BE2C (cell line): Measurements from ENCODE around the gene TENM4.

Experiments used
- DNase-seq: peaks from one replicate; pipeline ENCODE4 v3.0.0-alpha.2; 2020
- H3K27me3 ChIP-seq: fragments of 250-450 bp; sonication (Bioruptor Pico); 2 replicates; pipeline ENCODE4 v1.5.1; 2020; ENCODE audit warnings: mild to moderate bottlenecking
- H3K36me3 ChIP-seq: fragments of 250-450 bp; sonication (Bioruptor Pico); 2 replicates; pipeline ENCODE4 v1.5.1; 2020; ENCODE audit warnings: mild to moderate bottlenecking
- H3K4me1 ChIP-seq: fragments of 250-450 bp; sonication (Bioruptor Pico); 2 replicates; pipeline ENCODE4 v1.5.1; 2020
- H3K4me3 ChIP-seq: 2 replicates; pipeline ENCODE4 v1.5.1; 2011; ENCODE audit warnings: low read depth, low read length
- H3K9me3 ChIP-seq: fragments of 250-450 bp; sonication (Bioruptor Pico); 2 replicates; pipeline ENCODE4 v1.5.1; 2020
- CTCF ChIP-seq: IDR thresholded peaks from 2 replicates; pipeline ENCODE4 v1.5.1; 2012; ENCODE audit warnings: mild to moderate bottlenecking, low read depth, low read length

Gene TENM4

GRCh38 chr11:79071190-79071589 lies 369.6 kb downstream of the TENM4 start:
- Histone ChIP-seq H3K9me3 (no peaks in the 10 kb centered on the region), H3K4me1 (peaks cover 20% of the 10 kb centered on the region), H3K27me3 (no peaks in the 10 kb centered on the region), H3K36me3 (no peaks in the 10 kb centered on the region), H3K4me3 (no peak overlapping the region)
- DNase-seq: no peak
- TF ChIP-seq CTCF: no peak

GRCh38 chr11:79070518-79070917 lies 370.3 kb downstream of the TENM4 start:
- Histone ChIP-seq H3K9me3 (no peaks in the 10 kb centered on the region), H3K4me3 (no peak overlapping the region), H3K4me1 (peaks cover 20% of the 10 kb centered on the region), H3K27me3 (no peaks in the 10 kb centered on the region), H3K36me3 (no peaks in the 10 kb centered on the region)
- no peak for TF ChIP-seq CTCF
- no peak for DNase-seq

- no peak for TF ChIP-seq CTCF
- Histone ChIP-seq H3K9me3 (no peaks in the 10 kb centered on the region), H3K36me3 (no peaks in the 10 kb centered on the region), H3K4me3 (no peak overlapping the region), H3K27me3 (no peaks in the 10 kb centered on the region), H3K4me1 (peaks cover 20% of the 10 kb centered on the region)
- no peak for DNase-seq
These were observed 371.3 kb downstream of the TENM4 start for GRCh38 chr11:79069504-79069903.

- Histone ChIP-seq H3K9me3 (no peaks in the 10 kb centered on the region), H3K4me3 (no peak overlapping the region), H3K27me3 (no peaks in the 10 kb centered on the region), H3K4me1 (peaks cover 24% of the 10 kb centered on the region), H3K36me3 (no peaks in the 10 kb centered on the region)
- no peak for TF ChIP-seq CTCF
- no peak for DNase-seq
These were observed 372.5 kb downstream of the TENM4 start for GRCh38 chr11:79068356-79068755.

GRCh38 chr11:79067352-79067679 lies 373.5 kb downstream of the TENM4 start:
- no peaks in the 10 kb centered on the region for H3K36me3 ChIP-seq
- DNase-seq: peak; percentile 61
- peak overlapping the region; percentile 60 for H3K4me3 ChIP-seq
- no peak for TF ChIP-seq CTCF
- H3K9me3 ChIP-seq: no peaks in the 10 kb centered on the region
- H3K4me1 ChIP-seq: peaks cover 32% of the 10 kb centered on the region
- no peaks in the 10 kb centered on the region for H3K27me3 ChIP-seq

GRCh38 chr11:79066456-79067351 lies 374.1 kb downstream of the TENM4 start:
- Histone ChIP-seq H3K4me1 (peaks cover 28% of the 10 kb centered on the region), H3K9me3 (no peaks in the 10 kb centered on the region), H3K4me3 (peak overlapping the region; percentile 60), H3K36me3 (no peaks in the 10 kb centered on the region), H3K27me3 (no peaks in the 10 kb centered on the region)
- DNase-seq: peak; percentile 74
- no peak for TF ChIP-seq CTCF
